ENCODE data around the gene NAT14.

GRCh38 chr19:55493052-55493644 lies 8.2 kb downstream of the NAT14 start:
- no peak for TF ChIP-seq CTCF (IDR thresholded peaks at IDR 0.05)
- TF ChIP-seq POLR2A (IDR thresholded peaks at IDR 0.05), result no peak

Measured in stomach (tissue), 4 donors.